OCI-LY7 (cell line): ENCODE results near the gene NAGS. TPM values are rescaled to one million over a fixed set of nuclear protein-coding genes. Genes with fewer than 3 reads are reported as not detected.
A peak's percentile ranks its signal among the peaks of the same experiment; 100 is the strongest.
"Not testable (repeated sequence)": the region's sequence is repeated elsewhere in the genome, so short reads cannot be mapped to it uniquely, and the experiment has no call there.

Source experiments
- BruUV-seq: library from RNA; stranded (reverse); fragments of 400-500 nt; replicated peaks from 2 replicates; lab custom pipeline; 2021; lab: Mats Ljungman, UMichigan
- CTCF ChIA-PET: fragments of 300-600 bp; sonication (Branson Sonifier 250); formaldehyde crosslinking; loops from one replicate; lab custom pipeline; 2022; ENCODE audit warnings: antibody characterized with exemption; ENCODE audit not compliant: unreplicated experiment; lab: Charles Lee
- POLR2A ChIA-PET: fragments of 300-600 bp; sonication (Branson Sonifier 250); formaldehyde crosslinking; loops from one replicate; lab custom pipeline; 2022; ENCODE audit warnings: antibody characterized with exemption; lab: Charles Lee
- DNase-seq: peaks from one replicate; pipeline ENCODE4 v3.0.0-alpha.2; 2015; ENCODE audit warnings: low spot score
- H2AFZ ChIP-seq: fragments of 200-600 bp; sonication (generic), shearing (Covaris generic); 2 replicates; pipeline ENCODE4 v1.6.1; 2014; ENCODE audit warnings: mild to moderate bottlenecking, antibody characterized with exemption, low read length, moderate library complexity
- H3K27ac ChIP-seq: fragments of 200-600 bp; sonication (generic); 2 replicates; pipeline ENCODE4 v1.5.1; 2014; ENCODE audit warnings: mixed run types, low read depth, mild to moderate bottlenecking, moderate library complexity, low read length, inconsistent platforms; ENCODE audit not compliant: poor library complexity, severe bottlenecking
- H3K36me3 ChIP-seq: fragments of 200-600 bp; sonication (generic); 2 replicates; pipeline ENCODE4 v1.6.1; 2014; ENCODE audit warnings: mild to moderate bottlenecking, antibody characterized with exemption, low read length, moderate library complexity, mixed read lengths; ENCODE audit not compliant: insufficient read depth
- H3K4me1 ChIP-seq: fragments of 200-600 bp; sonication (generic); 2 replicates; pipeline ENCODE4 v1.5.1; 2014; ENCODE audit warnings: mild to moderate bottlenecking, low read length; ENCODE audit not compliant: insufficient read depth, poor library complexity, severe bottlenecking
- H3K4me2 ChIP-seq: fragments of 200-600 bp; sonication (generic); 2 replicates; pipeline ENCODE4 v1.6.1; 2014; ENCODE audit warnings: mild to moderate bottlenecking, low read length
- H3K4me3 ChIP-seq: fragments of 200-600 bp; sonication (generic); 2 replicates; pipeline ENCODE4 v1.5.1; 2014; ENCODE audit warnings: mild to moderate bottlenecking, low read depth, low read length; ENCODE audit not compliant: poor library complexity, severe bottlenecking
- H3K79me2 ChIP-seq: fragments of 200-600 bp; sonication (generic); 2 replicates; pipeline ENCODE4 v1.6.1; 2016; ENCODE audit warnings: low read depth, mild to moderate bottlenecking, low read length, moderate library complexity, mixed read lengths; ENCODE audit not compliant: insufficient read depth
- H3K9me2 ChIP-seq: fragments of 200-600 bp; sonication (generic); 2 replicates; pipeline ENCODE4 v1.6.1; 2016; ENCODE audit warnings: mild to moderate bottlenecking, low read length, mixed read lengths; ENCODE audit not compliant: insufficient read depth
- H3K9me3 ChIP-seq: fragments of 200-600 bp; sonication (generic); 2 replicates; pipeline ENCODE4 v1.6.1; 2014; ENCODE audit warnings: mild to moderate bottlenecking, mixed run types, low read length, mixed read lengths
- H4K20me1 ChIP-seq: fragments of 200-600 bp; sonication (generic); 2 replicates; pipeline ENCODE4 v1.6.1; 2014; ENCODE audit warnings: mild to moderate bottlenecking, antibody characterized with exemption, low read length, moderate library complexity, mixed read lengths; ENCODE audit not compliant: insufficient read depth
- CTCF ChIP-seq: fragments of 200-600 bp; sonication (generic); conservative IDR thresholded peaks from 2 replicates; pipeline ENCODE4 v1.5.1; 2014; ENCODE audit warnings: mild to moderate bottlenecking, antibody characterized with exemption, low read length, moderate library complexity, mixed read lengths
- EZH2phosphoT487 ChIP-seq: fragments of 200-600 bp; sonication (generic); IDR thresholded peaks from 2 replicates; pipeline ENCODE4 v1.6.1; 2018; ENCODE audit warnings: low read depth, borderline replicate concordance, mild to moderate bottlenecking, mixed run types, antibody characterized with exemption, low read length, moderate library complexity, mixed read lengths
- intact Hi-C: fragments of 100-400 bp; cut with micrococcal nuclease; formaldehyde crosslinking; loops from one replicate; pipeline ENCODE4 v1.10.0; 2022; ENCODE audit not compliant: unreplicated experiment
- total RNA-seq, 2 experiments: library from RNA; depleted of rRNA in 1 of 2; stranded (reverse); fragments of >200 nt in 1 of 2; shearing (Covaris generic) in 1 of 2; gene quantifications; 2 replicates each; pipeline ENCODE4 v1.2.3, GENCODE V29; 2014 to 2022

The NAGS gene
- total RNA-seq, 2 experiments from 2014 or later, result 0.32 to 1.5 TPM

DNA sequence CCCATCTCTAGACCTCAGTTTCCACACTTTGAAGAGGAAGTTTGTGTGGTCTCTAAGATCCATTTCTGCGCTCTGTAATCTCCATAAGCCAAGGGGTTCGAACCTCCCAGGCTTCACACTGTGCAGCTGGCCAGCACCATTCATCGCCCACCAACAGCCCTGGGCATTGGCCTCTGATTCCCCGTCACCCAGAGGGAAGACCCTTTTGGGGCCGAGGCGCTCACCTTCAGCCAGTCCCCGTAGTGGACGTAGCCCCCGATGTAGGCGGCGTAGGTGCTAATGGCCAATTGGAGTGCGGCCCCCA lies 9.7 kb downstream of the NAGS start:
- Histone ChIP-seq H3K9me2 (no peaks in the 10 kb centered on the region), H2AFZ (peak overlapping the region; percentile 95; the same call in 1 of the 2 replicates), H3K4me3 (peak overlapping the region; percentile 96), H3K27ac (no peak overlapping the region), H3K4me1 (peaks cover 11% of the 10 kb centered on the region), H3K79me2 (peaks cover 6% of the 10 kb centered on the region; the same call in 1 of the 2 replicates), H3K36me3 (peaks cover 4% of the 10 kb centered on the region; the same call in 1 of the 2 replicates), H3K4me2 (peak overlapping the region; percentile 90), H4K20me1 (no peaks in the 10 kb centered on the region), H3K9me3 (no peaks in the 10 kb centered on the region)
- no TSS peak for BruUV-seq
- no peak for DNase-seq
- POLR2A ChIA-PET, result no interaction called here
- TF ChIP-seq CTCF (no peak), EZH2phosphoT487 (no peak)
- CTCF ChIA-PET, result no interaction called here
- intact Hi-C loops, result no loop called here

- ChIA-PET POLR2A (interaction anchor here (0.5 to 0.6 kb wide), 2 partner anchors 56 to 1049 kb away, joined by 3 to 5 read pairs; no protein-coding TSS in a partner anchor), CTCF (interaction anchor here (0.6 kb wide), 1 partner anchor 35 kb away, joined by 5 read pairs; no protein-coding TSS in a partner anchor)
- Histone ChIP-seq H3K36me3 (peaks cover 4% of the 10 kb centered on the region; the same call in 1 of the 2 replicates), H3K4me1 (peaks cover 11% of the 10 kb centered on the region), H3K4me3 (peak within 1 kb of the TSS; percentile 96), H2AFZ (peak within 1 kb of the TSS; percentile 95), H3K27ac (peak within 1 kb of the TSS; percentile 44), H3K9me3 (no peaks in the 10 kb centered on the region), H3K79me2 (peaks cover 6% of the 10 kb centered on the region; the same call in 1 of the 2 replicates), H4K20me1 (no peaks in the 10 kb centered on the region), H3K4me2 (peak within 1 kb of the TSS; percentile 90), H3K9me2 (no peaks in the 10 kb centered on the region)
- intact Hi-C loops, result no loop called here
- TF ChIP-seq EZH2phosphoT487 (no peak), CTCF (no peak)
- DNase-seq, result peak; percentile 94
- BruUV-seq, result no TSS peak
Measured at GRCh38 chr17:44014437-44015172, 10.2 kb downstream of the NAGS start, which contains the start of gene TMEM101. TSS of gene TMEM101 (minus strand) at chr17:44014963. CDS start at chr17:44014952, 11 bp downstream.

GRCh38 chr17:44021227-44021626 lies 16.8 kb downstream of the NAGS start:
- DNase-seq, H3K36me3 ChIP-seq, H4K20me1 ChIP-seq, H2AFZ ChIP-seq, CTCF ChIA-PET, H3K4me2 ChIP-seq, H3K9me2 ChIP-seq, BruUV-seq, intact Hi-C loops, H3K4me3 ChIP-seq, H3K79me2 ChIP-seq, H3K27ac ChIP-seq, POLR2A ChIA-PET, H3K9me3 ChIP-seq, H3K4me1 ChIP-seq: not testable (repeated sequence)
